HepG2 (cell line): Measurements from ENCODE around the gene GALR1. TPM values are rescaled to one million over a fixed set of nuclear protein-coding genes. Genes with fewer than 3 reads are reported as not detected.

Source experiments
- ATAC-seq: fragments of 200-7000 bp; cut with Tn5 transposase; 3 replicates; pipeline ENCODE4 v1.9.1; 2020; ENCODE audit warnings: mild to moderate bottlenecking, moderate library complexity
- BruUV-seq: library from RNA; stranded (reverse); fragments of 400-500 nt; replicated peaks from 2 replicates; lab custom pipeline; 2021; lab: Mats Ljungman, UMichigan
- CTCF ChIA-PET: fragments of 300-600 bp; formaldehyde crosslinking; extraction: SDS; loops from one replicate; lab custom pipeline; 2021; ENCODE audit warnings: low total read pairs, inconsistent platforms, low intra/inter-chr PET ratio; lab: Yijun Ruan, JAX
- POLR2A ChIA-PET: fragments of 350-600 bp; sonication (Branson Sonifier 250); formaldehyde crosslinking; loops from one replicate; lab custom pipeline; 2020; ENCODE audit warnings: antibody characterized with exemption, inconsistent platforms; lab: Yijun Ruan, JAX
- DNase-seq: peaks from one replicate; pipeline ENCODE4 v3.0.0-alpha.2; 2015; ENCODE audit warnings: low spot score
- FAIRE-seq: peaks from 3 replicates; lab custom pipeline; 2011; peaks lifted over from hg19 to GRCh38; lab: Jason Lieb, UNC
- H2AFZ ChIP-seq: one replicate; pipeline ENCODE4 v1.6.1; 2011; ENCODE audit warnings: low read length, inconsistent platforms
- H3K27ac ChIP-seq: fragments of 300-600 bp; 3 replicates; pipeline ENCODE4 v1.8.0; 2011; ENCODE audit warnings: mixed run types, mild to moderate bottlenecking, mixed read lengths, low read length, inconsistent platforms; ENCODE audit not compliant: insufficient read depth; ENCODE audit errors: extremely low read length
- H3K27me3 ChIP-seq, 2 experiments: fragments of 200-600 bp in 1 of 2; 2 replicates in 1 of 2; 3 replicates in 1 of 2; pipeline versions ENCODE4 v1.6.0 to v1.8.0; 2011; ENCODE audit warnings: low read length in 2 of 2, mild to moderate bottlenecking in 2 of 2, moderate library complexity in 2 of 2, inconsistent platforms in 1 of 2; ENCODE audit not compliant: insufficient read depth in 2 of 2, control insufficient read depth in 1 of 2
- H3K36me3 ChIP-seq, 2 experiments: fragments of 200-600 bp in 1 of 2; replicated peaks in 1 of 2; 2 replicates in 1 of 2; 3 replicates in 1 of 2; pipeline versions ENCODE4 v1.5.1 to v1.8.0; 2011; ENCODE audit warnings: low read length in 2 of 2, inconsistent platforms in 1 of 2; ENCODE audit not compliant: insufficient read depth in 2 of 2, control insufficient read depth in 1 of 2
- H3K4me1 ChIP-seq: 2 replicates; pipeline ENCODE4 v1.5.1; 2012; ENCODE audit warnings: low read length, inconsistent platforms; ENCODE audit not compliant: insufficient read depth
- H3K4me2 ChIP-seq: 2 replicates; pipeline ENCODE4 v1.6.0; 2011; ENCODE audit warnings: low read depth, low read length, inconsistent platforms
- H3K4me3 ChIP-seq, 3 experiments: fragments of 200-600 bp in 1 of 3; sonication (generic), shearing (Covaris generic) in 1 of 3; replicated peaks in 1 of 3; 2 replicates each; pipeline ENCODE4 v1.5.1; 2011 to 2016; ENCODE audit warnings: low read length in 3 of 3, inconsistent platforms in 2 of 3, low read depth in 2 of 3, mild to moderate bottlenecking in 2 of 3, control low read depth in 1 of 3, mixed read lengths in 1 of 3; ENCODE audit not compliant: insufficient read depth in 1 of 3
- H3K79me2 ChIP-seq: one replicate; pipeline ENCODE4 v1.6.1; 2011; ENCODE audit warnings: low read length, inconsistent platforms; ENCODE audit not compliant: insufficient read depth
- H3K9ac ChIP-seq: 2 replicates; pipeline ENCODE4 v1.6.0; 2011; ENCODE audit warnings: mild to moderate bottlenecking, low read depth, low read length, inconsistent platforms; ENCODE audit not compliant: insufficient read depth
- H3K9me3 ChIP-seq: 2 replicates; pipeline ENCODE4 v1.5.1; 2012; ENCODE audit warnings: mild to moderate bottlenecking, low read length
- H4K20me1 ChIP-seq: 2 replicates; pipeline ENCODE4 v1.6.0; 2011; ENCODE audit warnings: inconsistent platforms, mild to moderate bottlenecking, low read length, moderate library complexity; ENCODE audit not compliant: insufficient read depth
- ATF7 ChIP-seq, 2 experiments: fragments of 450-650 bp in 1 of 2; sonication (generic) in 1 of 2; formaldehyde crosslinking in 1 of 2; IDR thresholded peaks; 2 replicates each; pipeline versions ENCODE4 v1.4.0 to v1.6.1; 2016 to 2020; ENCODE audit warnings: antibody characterized with exemption in 1 of 2, mild to moderate bottlenecking in 1 of 2, missing genetic modification reagents in 1 of 2
- IKZF4 ChIP-seq: sonication (generic); formaldehyde crosslinking; IDR thresholded peaks from 2 replicates; pipeline ENCODE4 v1.5.1; 2020; ENCODE audit warnings: borderline replicate concordance, mild to moderate bottlenecking, low read depth, missing genetic modification reagents; ENCODE audit errors: not compliant biosample characterization
- KDM3A ChIP-seq: IDR thresholded peaks from 2 replicates; pipeline ENCODE4 v1.6.1; 2018; ENCODE audit warnings: low read depth, missing compliant biosample characterization
- MED1 ChIP-seq: sonication (generic); formaldehyde crosslinking; IDR thresholded peaks from 2 replicates; pipeline ENCODE4 v1.4.0; 2020; ENCODE audit warnings: missing genetic modification reagents
- NR2C2 ChIP-seq: sonication (generic); formaldehyde crosslinking; IDR thresholded peaks from 2 replicates; pipeline ENCODE4 v1.4.0; 2020; ENCODE audit warnings: missing genetic modification reagents, mild to moderate bottlenecking, moderate library complexity, borderline replicate concordance
- SSRP1 ChIP-seq: IDR thresholded peaks from 2 replicates; pipeline ENCODE4 v1.6.1; 2016; ENCODE audit warnings: control low read depth
- ZNF331 ChIP-seq: sonication (generic); formaldehyde crosslinking; IDR thresholded peaks from 2 replicates; pipeline ENCODE4 v1.4.0; 2020; ENCODE audit warnings: missing genetic modification reagents
- ZNF7 ChIP-seq: IDR thresholded peaks from 2 replicates; pipeline ENCODE4 v1.6.1; 2016; ENCODE audit warnings: missing biosample characterization, missing genetic modification reagents
- ZNF776 ChIP-seq: sonication (generic); formaldehyde crosslinking; IDR thresholded peaks from 2 replicates; pipeline ENCODE4 v1.4.0; 2020; ENCODE audit warnings: mild to moderate bottlenecking, missing genetic modification reagents
- ZNF790 ChIP-seq: sonication (generic); formaldehyde crosslinking; IDR thresholded peaks from 2 replicates; pipeline ENCODE4 v1.8.0; 2022; ENCODE audit warnings: missing genetic modification reagents, mild to moderate bottlenecking, borderline replicate concordance
- WGBS: methylation state at CpG from one replicate; pipeline ENCODE4 v1.1.6; 2017; ENCODE audit warnings: low lambda C conversion rate; 5-methylcytosine and 5-hydroxymethylcytosine counted together
- in situ Hi-C: cut with HindIII; loops from 2 replicates; pipeline ENCODE4 v1.10.0; 2017; ENCODE audit warnings: low pct_unique_long_range_greater_than_20kb; ENCODE audit not compliant: extremely low pct_ligation_motif_present
- intact Hi-C: fragments of 100-400 bp; cut with micrococcal nuclease; formaldehyde crosslinking; loops from one replicate; pipeline ENCODE4 v1.10.0; 2022; ENCODE audit not compliant: unreplicated experiment
- polyA plus RNA-seq, 8 experiments: library from polyadenylated mRNA; depleted of rRNA in 3 of 8; stranded (reverse) in 7 of 8; unstranded in 1 of 8; fragments of >200 nt; fragmentation: Illumina TruSeq in 4 of 8; extraction: Trizol in 4 of 8; gene quantifications; 2 replicates each; pipeline versions ENCODE4 v1.2.1 to v1.2.3, GENCODE V29; 2011 to 2016; ENCODE audit warnings: low read depth in 4 of 8, missing spikeins in 1 of 8, mixed read lengths in 1 of 8; ENCODE audit not compliant: insufficient read depth in 1 of 8
- total RNA-seq, 5 experiments: library from RNA; depleted of rRNA; stranded (reverse); fragments of >200 nt; fragmentation: Illumina TruSeq; extraction: Trizol; gene quantifications; 2 replicates each; pipeline ENCODE4 v1.2.3, GENCODE V29; 2016; ENCODE audit warnings: low read depth in 1 of 5
- TF ChIP-seq, protein P1 (sequence below): sonication (generic); formaldehyde crosslinking; IDR thresholded peaks from 2 replicates; pipeline ENCODE4 v1.8.0; 2022; ENCODE audit warnings: low read depth, missing genetic modification reagents
- TF ChIP-seq, protein P2 (sequence below): sonication (generic); formaldehyde crosslinking; IDR thresholded peaks from 2 replicates; pipeline ENCODE4 v1.5.0; 2020; ENCODE audit warnings: mild to moderate bottlenecking, missing genetic modification reagents, borderline replicate concordance
- TF ChIP-seq, protein P3 (sequence below): sonication (generic); formaldehyde crosslinking; IDR thresholded peaks from one replicate; pipeline ENCODE4 v1.5.1; 2020; ENCODE audit warnings: mild to moderate bottlenecking, missing genetic modification reagents; ENCODE audit errors: not compliant biosample characterization

Gene GALR1
- total and polyA plus RNA-seq, 2 of the 13 experiments (the other 11 are each of a cell fraction or from before 2014, with no cell fraction given): not detected

DNA sequence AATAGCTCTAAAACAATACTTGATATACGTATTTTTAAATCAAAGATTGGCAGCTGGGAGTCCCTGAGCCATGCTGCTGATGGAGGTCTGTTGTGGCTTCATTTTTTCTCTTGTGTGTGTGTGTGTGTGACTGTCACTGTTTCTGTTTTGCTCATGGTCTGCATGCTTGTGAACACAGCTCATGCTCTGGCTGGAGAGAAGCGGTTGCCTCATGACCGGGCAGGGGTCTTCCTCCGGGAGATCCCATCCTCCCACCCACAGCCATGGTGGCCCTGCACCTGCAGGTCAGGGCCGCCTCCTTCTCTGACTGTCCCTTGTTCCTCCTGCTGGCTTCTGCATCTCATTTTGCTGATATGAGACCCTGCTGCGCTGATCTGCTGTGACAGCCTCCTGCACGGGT is 47.3 kb upstream of the GALR1 start:
- Histone ChIP-seq H3K4me1 (no peaks in the 10 kb centered on the region), H3K79me2 (no peaks in the 10 kb centered on the region), H2AFZ (no peak overlapping the region), H3K4me3 (no peak overlapping the region), H3K4me2 (no peak overlapping the region), H4K20me1 (no peaks in the 10 kb centered on the region), H3K27me3 (peaks cover 3 to 26% of the 10 kb centered on the region in 2 experiments; a peak in 3 of 5 replicates), H3K9ac (no peak overlapping the region), H3K36me3 (no peaks in the 10 kb centered on the region), H3K9me3 (no peaks in the 10 kb centered on the region), H3K27ac (no peak overlapping the region)
- DNase-seq (no peak), FAIRE-seq (no peak), ATAC-seq (no peak)
- BruUV-seq: no TSS peak
- in situ Hi-C loops (loop anchor here (10.0 kb wide), 1 partner anchor 208 kb away; no protein-coding TSS in a partner anchor), intact Hi-C loops (no loop called here)
- ChIA-PET POLR2A (no interaction called here), CTCF (no interaction called here)
- 0% methylated on average over 3 of the region's 7 CpGs for WGBS
- TF ChIP-seq IKZF4 (CRISPR knock-in tag): no peak
- TF ChIP-seq, protein P1, sequence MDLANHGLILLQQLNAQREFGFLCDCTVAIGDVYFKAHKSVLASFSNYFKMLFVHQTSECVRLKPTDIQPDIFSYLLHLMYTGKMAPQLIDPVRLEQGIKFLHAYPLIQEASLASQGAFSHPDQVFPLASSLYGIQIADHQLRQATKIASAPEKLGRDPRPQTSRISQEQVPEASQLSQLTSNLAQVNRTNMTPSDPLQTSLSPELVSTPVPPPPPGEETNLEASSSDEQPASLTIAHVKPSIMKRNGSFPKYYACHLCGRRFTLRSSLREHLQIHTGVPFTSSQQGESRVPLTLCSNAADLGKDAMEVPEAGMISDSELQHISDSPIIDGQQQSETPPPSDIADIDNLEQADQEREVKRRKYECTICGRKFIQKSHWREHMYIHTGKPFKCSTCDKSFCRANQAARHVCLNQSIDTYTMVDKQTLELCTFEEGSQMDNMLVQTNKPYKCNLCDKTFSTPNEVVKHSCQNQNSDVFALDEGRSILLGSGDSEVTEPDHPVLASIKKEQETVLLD (CRISPR knock-in tag): no peak
- TF ChIP-seq KDM3A: no peak
- no peak for TF ChIP-seq ZNF7 (CRISPR knock-in tag)
- no peak for TF ChIP-seq ZNF790 (CRISPR knock-in tag)
- no peak for TF ChIP-seq ZNF776 (CRISPR knock-in tag)
- TF ChIP-seq ZNF331: no peak
- TF ChIP-seq, protein P2, sequence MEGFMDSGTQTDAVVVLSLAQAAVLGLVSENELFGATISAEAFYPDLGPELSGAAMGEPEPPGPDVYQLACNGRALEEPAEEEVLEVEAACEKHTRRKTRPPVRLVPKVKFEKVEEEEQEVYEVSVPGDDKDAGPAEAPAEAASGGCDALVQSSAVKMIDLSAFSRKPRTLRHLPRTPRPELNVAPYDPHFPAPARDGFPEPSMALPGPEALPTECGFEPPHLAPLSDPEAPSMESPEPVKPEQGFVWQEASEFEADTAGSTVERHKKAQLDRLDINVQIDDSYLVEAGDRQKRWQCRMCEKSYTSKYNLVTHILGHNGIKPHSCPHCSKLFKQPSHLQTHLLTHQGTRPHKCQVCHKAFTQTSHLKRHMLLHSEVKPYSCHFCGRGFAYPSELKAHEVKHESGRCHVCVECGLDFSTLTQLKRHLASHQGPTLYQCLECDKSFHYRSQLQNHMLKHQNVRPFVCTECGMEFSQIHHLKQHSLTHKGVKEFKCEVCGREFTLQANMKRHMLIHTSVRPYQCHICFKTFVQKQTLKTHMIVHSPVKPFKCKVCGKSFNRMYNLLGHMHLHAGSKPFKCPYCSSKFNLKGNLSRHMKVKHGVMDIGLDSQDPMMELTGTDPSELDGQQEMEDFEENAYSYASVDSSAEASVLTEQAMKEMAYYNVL (CRISPR knock-in tag): no peak
- TF ChIP-seq ATF7 (IDR thresholded peaks at IDR 0.05): no peak
- no peak for TF ChIP-seq ATF7 (CRISPR knock-in tag; IDR thresholded peaks at IDR 0.05)
- TF ChIP-seq, protein P3, sequence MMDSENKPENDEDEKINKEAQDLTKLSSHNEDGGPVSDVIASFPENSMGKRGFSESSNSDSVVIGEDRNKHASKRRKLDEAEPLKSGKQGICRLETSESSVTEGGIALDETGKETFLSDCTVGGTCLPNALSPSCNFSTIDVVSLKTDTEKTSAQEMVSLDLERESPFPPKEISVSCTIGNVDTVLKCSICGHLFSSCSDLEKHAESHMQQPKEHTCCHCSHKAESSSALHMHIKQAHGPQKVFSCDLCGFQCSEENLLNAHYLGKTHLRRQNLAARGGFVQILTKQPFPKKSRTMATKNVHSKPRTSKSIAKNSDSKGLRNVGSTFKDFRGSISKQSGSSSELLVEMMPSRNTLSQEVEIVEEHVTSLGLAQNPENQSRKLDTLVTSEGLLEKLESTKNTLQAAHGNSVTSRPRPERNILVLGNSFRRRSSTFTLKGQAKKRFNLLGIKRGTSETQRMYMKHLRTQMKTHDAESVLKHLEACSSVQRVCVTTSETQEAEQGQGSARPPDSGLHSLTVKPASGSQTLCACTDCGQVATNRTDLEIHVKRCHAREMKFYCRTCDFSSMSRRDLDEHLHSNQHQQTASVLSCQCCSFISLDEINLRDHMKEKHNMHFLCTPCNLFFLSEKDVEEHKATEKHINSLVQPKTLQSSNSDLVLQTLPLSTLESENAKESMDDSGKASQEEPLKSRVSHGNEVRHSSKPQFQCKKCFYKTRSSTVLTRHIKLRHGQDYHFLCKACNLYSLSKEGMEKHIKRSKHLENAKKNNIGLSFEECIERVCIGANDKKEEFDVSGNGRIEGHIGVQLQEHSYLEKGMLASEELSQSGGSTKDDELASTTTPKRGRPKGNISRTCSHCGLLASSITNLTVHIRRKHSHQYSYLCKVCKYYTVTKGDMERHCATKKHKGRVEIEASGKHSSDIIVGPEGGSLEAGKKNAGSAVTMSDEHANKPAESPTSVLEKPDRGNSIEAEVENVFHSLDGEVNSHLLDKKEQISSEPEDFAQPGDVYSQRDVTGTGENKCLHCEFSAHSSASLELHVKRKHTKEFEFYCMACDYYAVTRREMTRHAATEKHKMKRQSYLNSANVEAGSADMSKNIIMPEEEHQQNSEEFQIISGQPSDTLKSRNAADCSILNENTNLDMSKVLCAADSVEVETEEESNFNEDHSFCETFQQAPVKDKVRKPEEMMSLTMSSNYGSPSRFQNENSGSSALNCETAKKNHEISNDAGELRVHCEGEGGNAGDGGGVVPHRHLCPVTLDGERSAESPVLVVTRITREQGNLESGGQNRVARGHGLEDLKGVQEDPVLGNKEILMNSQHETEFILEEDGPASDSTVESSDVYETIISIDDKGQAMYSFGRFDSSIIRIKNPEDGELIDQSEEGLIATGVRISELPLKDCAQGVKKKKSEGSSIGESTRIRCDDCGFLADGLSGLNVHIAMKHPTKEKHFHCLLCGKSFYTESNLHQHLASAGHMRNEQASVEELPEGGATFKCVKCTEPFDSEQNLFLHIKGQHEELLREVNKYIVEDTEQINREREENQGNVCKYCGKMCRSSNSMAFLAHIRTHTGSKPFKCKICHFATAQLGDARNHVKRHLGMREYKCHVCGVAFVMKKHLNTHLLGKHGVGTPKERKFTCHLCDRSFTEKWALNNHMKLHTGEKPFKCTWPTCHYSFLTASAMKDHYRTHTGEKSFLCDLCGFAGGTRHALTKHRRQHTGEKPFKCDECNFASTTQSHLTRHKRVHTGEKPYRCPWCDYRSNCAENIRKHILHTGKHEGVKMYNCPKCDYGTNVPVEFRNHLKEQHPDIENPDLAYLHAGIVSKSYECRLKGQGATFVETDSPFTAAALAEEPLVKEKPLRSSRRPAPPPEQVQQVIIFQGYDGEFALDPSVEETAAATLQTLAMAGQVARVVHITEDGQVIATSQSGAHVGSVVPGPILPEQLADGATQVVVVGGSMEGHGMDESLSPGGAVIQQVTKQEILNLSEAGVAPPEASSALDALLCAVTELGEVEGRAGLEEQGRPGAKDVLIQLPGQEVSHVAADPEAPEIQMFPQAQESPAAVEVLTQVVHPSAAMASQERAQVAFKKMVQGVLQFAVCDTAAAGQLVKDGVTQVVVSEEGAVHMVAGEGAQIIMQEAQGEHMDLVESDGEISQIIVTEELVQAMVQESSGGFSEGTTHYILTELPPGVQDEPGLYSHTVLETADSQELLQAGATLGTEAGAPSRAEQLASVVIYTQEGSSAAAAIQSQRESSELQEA (CRISPR knock-in tag): no peak
- no peak for TF ChIP-seq SSRP1
- no peak for TF ChIP-seq MED1
- no peak for TF ChIP-seq NR2C2 (CRISPR knock-in tag)
